Type B pancreatic cell (in vitro differentiated cells): ENCODE data around the gene ZNF664. TPM values are rescaled to one million over a fixed set of nuclear protein-coding genes. Genes with fewer than 3 reads are reported as not detected.

ENCODE experiments used
- DNase-seq: peaks from one replicate; pipeline ENCODE4 v3.0.0; 2021; ENCODE audit warnings: mixed read lengths; ENCODE audit not compliant: unreplicated experiment; ENCODE audit errors: extremely low spot score
- H3K27ac Mint-ChIP-seq: 2 replicates; pipeline ENCODE4 v1.8.0; 2021; ENCODE audit warnings: mild to moderate bottlenecking, mixed read lengths
- H3K27me3 Mint-ChIP-seq: 2 replicates; pipeline ENCODE4 v1.8.0; 2021; ENCODE audit warnings: mixed read lengths
- H3K36me3 Mint-ChIP-seq: 2 replicates; pipeline ENCODE4 v1.8.0; 2021; ENCODE audit warnings: mixed read lengths
- H3K4me1 Mint-ChIP-seq: one replicate; pipeline ENCODE4 v1.8.0; 2021; ENCODE audit warnings: mixed read lengths; ENCODE audit not compliant: unreplicated experiment
- H3K4me3 Mint-ChIP-seq: 2 replicates; pipeline ENCODE4 v1.8.0; 2021; ENCODE audit warnings: mild to moderate bottlenecking, mixed read lengths
- H3K9me3 Mint-ChIP-seq: 2 replicates; pipeline ENCODE4 v1.8.0; 2021; ENCODE audit warnings: mixed read lengths
- CTCF ChIP-seq: fragments of 200-600 bp; sonication (generic); conservative IDR thresholded peaks from 2 replicates; pipeline ENCODE4 v1.5.0; 2021; ENCODE audit warnings: antibody characterized with exemption, mild to moderate bottlenecking
- total RNA-seq: library from RNA; stranded (reverse); gene quantifications from 2 replicates; pipeline ENCODE4 v1.2.1, GENCODE V29; 2021; ENCODE audit warnings: low replicate concordance

Gene ZNF664
- total RNA-seq, 1 donor from 2014 or later = 149 TPM

DNA sequence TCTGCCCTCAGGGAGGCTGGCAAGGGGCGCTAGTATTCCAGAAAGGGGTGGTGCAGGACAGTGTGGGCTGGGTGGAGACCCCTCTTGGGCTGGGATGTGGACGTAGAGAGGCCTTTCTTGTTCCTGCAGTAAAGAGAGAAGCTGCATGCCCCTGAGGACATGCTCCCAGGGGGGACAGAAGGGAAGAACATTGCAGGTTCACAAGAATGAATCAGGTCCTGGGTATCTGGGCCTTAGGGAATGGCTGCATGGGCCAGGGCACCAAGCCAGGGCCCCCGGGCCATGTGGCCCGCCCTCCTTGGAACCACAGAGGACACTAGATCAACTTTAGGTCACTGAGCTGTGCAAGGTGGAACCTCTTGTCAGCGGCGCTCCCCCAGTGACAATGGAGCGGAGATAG, 51.8 kb downstream of the ZNF664 start:
- Mint-ChIP-seq H3K9me3 (peaks cover 3% of the 10 kb centered on the region), H3K36me3 (peaks cover 9% of the 10 kb centered on the region), H3K4me1 (peaks cover 21% of the 10 kb centered on the region), H3K4me3 (no peak overlapping the region), H3K27ac (no peak overlapping the region), H3K27me3 (no peaks in the 10 kb centered on the region)
- no peak for TF ChIP-seq CTCF
- DNase-seq = no peak

DNA sequence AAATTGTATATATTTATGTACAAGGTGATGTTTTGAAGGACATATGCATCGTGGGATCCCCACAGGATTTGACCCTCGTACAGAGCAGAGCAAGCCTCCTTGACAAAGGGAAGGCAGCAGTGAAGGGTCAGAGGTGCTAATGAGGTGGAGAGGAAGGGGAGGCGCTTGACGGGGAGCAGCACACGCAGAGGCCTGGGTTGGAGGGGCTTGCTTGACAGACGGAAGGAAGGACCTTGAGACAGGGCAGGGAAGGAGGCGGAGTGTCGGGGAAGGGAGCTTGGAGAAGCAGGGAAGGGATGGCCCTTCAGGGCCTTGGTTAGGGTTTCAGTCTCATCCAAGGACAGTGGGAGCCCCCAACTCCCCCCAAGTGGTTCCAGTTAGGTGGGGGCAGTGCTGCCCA, 52.6 kb downstream of the ZNF664 start:
- no peaks in the 10 kb centered on the region for H3K27me3 Mint-ChIP-seq
- peaks cover 9% of the 10 kb centered on the region for H3K36me3 Mint-ChIP-seq
- no peak for DNase-seq
- H3K4me1 Mint-ChIP-seq = peaks cover 29% of the 10 kb centered on the region
- no peak overlapping the region for H3K4me3 Mint-ChIP-seq
- H3K27ac Mint-ChIP-seq = no peak overlapping the region
- no peak for TF ChIP-seq CTCF
- peaks cover 3% of the 10 kb centered on the region for H3K9me3 Mint-ChIP-seq

DNA sequence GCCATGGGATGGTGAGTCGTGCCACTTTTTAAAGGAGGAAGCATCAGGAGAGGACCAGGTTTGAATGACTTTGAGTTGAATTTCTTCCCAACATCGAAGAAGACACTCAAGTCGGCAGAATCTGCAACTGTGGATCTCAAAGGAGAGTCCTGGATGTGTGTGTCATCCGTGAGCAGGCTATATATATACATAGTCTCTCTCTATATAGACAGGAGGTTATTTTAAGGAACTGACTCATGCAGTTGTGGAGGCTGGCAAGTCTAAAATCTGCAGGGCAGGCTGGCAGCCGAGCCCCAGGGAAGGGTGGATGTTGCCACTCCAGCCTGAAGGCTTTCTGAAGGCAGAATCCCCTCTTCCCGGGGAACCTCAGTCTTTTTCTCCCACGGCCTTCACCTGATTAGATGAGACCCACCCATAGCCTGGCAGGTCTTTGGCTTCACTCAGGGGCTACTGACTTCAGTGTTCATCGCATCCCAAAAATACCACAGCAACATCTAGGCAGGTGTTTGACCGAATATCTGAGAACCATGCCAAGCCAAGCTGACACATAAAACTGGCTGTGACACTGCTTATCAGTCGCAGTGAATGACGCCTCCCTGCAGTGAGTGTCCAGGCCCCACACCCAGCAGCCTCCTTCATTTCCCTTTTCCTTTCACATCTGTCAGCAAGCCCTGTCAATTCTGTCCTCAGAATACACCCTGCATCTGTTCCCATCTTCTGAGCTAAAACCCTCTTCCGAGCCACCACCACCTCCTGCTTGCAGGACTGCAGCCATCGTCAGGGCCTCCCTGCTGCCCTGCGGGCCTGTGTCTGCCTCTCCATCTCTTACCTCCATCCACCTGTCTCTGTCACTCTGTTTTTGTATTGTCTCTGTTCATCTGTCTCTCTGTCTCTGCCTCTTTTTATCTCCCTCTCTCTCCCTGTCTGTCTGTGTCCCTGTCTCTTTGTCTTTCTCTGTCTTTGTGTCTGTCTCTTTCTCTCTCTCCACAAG, 54.0 kb downstream of the ZNF664 start:
- Mint-ChIP-seq H3K27me3 (no peaks in the 10 kb centered on the region), H3K4me3 (no peak overlapping the region), H3K27ac (no peak overlapping the region), H3K36me3 (peaks cover 9% of the 10 kb centered on the region), H3K4me1 (peaks cover 25% of the 10 kb centered on the region), H3K9me3 (peaks cover 3% of the 10 kb centered on the region)
- no peak for TF ChIP-seq CTCF
- DNase-seq = no peak

- no peak for DNase-seq
- H3K4me1 Mint-ChIP-seq = peaks cover 28% of the 10 kb centered on the region
- peaks cover 9% of the 10 kb centered on the region for H3K36me3 Mint-ChIP-seq
- no peaks in the 10 kb centered on the region for H3K27me3 Mint-ChIP-seq
- H3K4me3 Mint-ChIP-seq = no peak overlapping the region
- no peak overlapping the region for H3K27ac Mint-ChIP-seq
- no peak for TF ChIP-seq CTCF
- H3K9me3 Mint-ChIP-seq = peaks cover 3% of the 10 kb centered on the region
Observed at GRCh38 chr12:124027753-124028554, 54.9 kb downstream of the ZNF664 start.

- TF ChIP-seq CTCF = no peak
- Mint-ChIP-seq H3K4me1 (peaks cover 31% of the 10 kb centered on the region), H3K4me3 (no peak overlapping the region), H3K27ac (no peak overlapping the region), H3K9me3 (peaks cover 3% of the 10 kb centered on the region), H3K36me3 (peaks cover 9% of the 10 kb centered on the region), H3K27me3 (peaks cover 3% of the 10 kb centered on the region)
- DNase-seq = no peak
Observed at GRCh38 chr12:124028555-124028925, 55.5 kb downstream of the ZNF664 start.
